ENCODE measurements around the gene TLK1.

DNA sequence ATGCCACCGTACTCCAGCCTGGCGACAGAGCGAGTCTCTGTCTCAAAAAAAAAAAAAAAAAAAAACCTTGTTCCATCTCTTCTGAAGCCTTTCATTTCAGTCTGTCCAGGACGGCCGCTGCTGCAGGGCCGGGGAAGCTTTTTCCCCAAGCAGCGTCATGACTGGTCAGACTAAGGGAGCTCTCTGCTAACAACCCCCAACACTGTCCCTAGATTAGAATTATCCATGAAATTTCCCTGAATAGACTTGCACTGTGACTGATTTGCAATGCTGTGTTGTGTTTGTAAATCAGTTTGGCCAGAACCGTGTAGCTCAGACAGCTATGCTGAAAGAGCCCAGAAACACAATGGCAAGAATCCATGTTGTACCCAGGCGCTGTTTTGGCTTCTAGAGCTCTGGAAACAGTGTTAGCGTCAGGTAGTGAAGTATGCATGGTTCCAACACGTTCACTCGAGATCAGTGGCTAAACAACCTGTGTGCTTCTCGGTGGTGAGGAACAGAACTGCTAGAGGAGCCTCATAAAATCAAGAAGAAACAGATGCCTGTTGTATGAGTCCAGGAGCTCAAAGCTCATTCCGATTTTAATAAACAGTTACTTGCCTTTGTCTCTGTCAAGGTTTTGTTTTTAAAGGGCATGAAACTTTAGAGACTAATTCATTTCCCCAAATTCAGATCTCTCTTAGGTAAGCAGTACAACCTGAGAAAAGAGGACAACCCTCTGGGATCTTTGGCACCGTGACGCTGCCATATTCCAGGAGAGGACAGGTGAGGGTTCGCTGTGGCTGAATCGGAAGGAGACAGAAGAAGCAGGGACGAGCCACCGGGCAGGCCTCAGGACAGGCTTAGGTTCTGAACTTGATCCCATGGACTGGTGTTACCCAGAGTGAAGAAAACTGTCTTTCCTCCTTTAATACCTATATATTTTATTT lies 188.1 kb downstream of the TLK1 start:
- TF ChIP-seq, protein P1, sequence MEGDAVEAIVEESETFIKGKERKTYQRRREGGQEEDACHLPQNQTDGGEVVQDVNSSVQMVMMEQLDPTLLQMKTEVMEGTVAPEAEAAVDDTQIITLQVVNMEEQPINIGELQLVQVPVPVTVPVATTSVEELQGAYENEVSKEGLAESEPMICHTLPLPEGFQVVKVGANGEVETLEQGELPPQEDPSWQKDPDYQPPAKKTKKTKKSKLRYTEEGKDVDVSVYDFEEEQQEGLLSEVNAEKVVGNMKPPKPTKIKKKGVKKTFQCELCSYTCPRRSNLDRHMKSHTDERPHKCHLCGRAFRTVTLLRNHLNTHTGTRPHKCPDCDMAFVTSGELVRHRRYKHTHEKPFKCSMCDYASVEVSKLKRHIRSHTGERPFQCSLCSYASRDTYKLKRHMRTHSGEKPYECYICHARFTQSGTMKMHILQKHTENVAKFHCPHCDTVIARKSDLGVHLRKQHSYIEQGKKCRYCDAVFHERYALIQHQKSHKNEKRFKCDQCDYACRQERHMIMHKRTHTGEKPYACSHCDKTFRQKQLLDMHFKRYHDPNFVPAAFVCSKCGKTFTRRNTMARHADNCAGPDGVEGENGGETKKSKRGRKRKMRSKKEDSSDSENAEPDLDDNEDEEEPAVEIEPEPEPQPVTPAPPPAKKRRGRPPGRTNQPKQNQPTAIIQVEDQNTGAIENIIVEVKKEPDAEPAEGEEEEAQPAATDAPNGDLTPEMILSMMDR (IDR thresholded peaks at IDR 0.05; ENCODE audit: insufficient read depth, low read length): no peak
- no peak for TF ChIP-seq POLR2AphosphoS5 (IDR thresholded peaks at IDR 0.05; ENCODE audit: low read depth)

Measured in HL-60 (cell line).